Keratinocyte (primary cell): Measurements from ENCODE around the gene LAMB1. TPM values are rescaled to one million over a fixed set of nuclear protein-coding genes. Genes with fewer than 3 reads are reported as not detected.

ENCODE experiments used
- DNase-seq: peaks from one replicate; pipeline ENCODE4 v3.0.0-alpha.2; 2011; ENCODE audit warnings: low read depth, missing footprints, low spot score
- FAIRE-seq: peaks from 2 replicates; lab custom pipeline; 2011; peaks lifted over from hg19 to GRCh38; lab: Jason Lieb, UNC
- H2AFZ ChIP-seq: 2 replicates; pipeline ENCODE4 v1.6.0; 2012; ENCODE audit warnings: low read length, control low read depth, inconsistent platforms; ENCODE audit not compliant: control insufficient read depth
- H3K27ac ChIP-seq: 2 replicates; pipeline ENCODE4 v1.5.1; 2011; ENCODE audit warnings: low read length; ENCODE audit not compliant: control insufficient read depth, insufficient read depth
- H3K27me3 ChIP-seq: 3 replicates; pipeline ENCODE4 v1.6.0; 2011; ENCODE audit warnings: low read length; ENCODE audit not compliant: control insufficient read depth, insufficient read depth; ENCODE audit errors: extremely low read depth
- H3K36me3 ChIP-seq, 2 experiments: 2 replicates in 1 of 2; 3 replicates in 1 of 2; pipeline ENCODE4 v1.5.1; 2011; ENCODE audit warnings: low read length in 2 of 2, mild to moderate bottlenecking in 1 of 2; ENCODE audit not compliant: control insufficient read depth in 2 of 2, insufficient read depth in 2 of 2; ENCODE audit errors: extremely low read depth in 1 of 2
- H3K4me1 ChIP-seq: 3 replicates; pipeline ENCODE4 v1.5.1; 2011; ENCODE audit warnings: low read length; ENCODE audit not compliant: control insufficient read depth, insufficient read depth; ENCODE audit errors: extremely low read depth
- H3K4me2 ChIP-seq: 3 replicates; pipeline ENCODE4 v1.6.0; 2011; ENCODE audit warnings: low read depth, low read length; ENCODE audit not compliant: control insufficient read depth, insufficient read depth; ENCODE audit errors: extremely low read depth
- H3K4me3 ChIP-seq, 3 experiments: fragments of 200-600 bp in 1 of 3; sonication (generic) in 1 of 3; 2 replicates in 2 of 3; 3 replicates in 1 of 3; pipeline ENCODE4 v1.5.1; 2011 to 2016; ENCODE audit warnings: low read length in 3 of 3, mild to moderate bottlenecking in 3 of 3, control low read depth in 2 of 3, inconsistent platforms in 1 of 3, low read depth in 1 of 3, mixed read lengths in 1 of 3, mixed run types in 1 of 3, moderate library complexity in 1 of 3; ENCODE audit not compliant: control insufficient read depth in 2 of 3, insufficient read depth in 2 of 3; ENCODE audit errors: extremely low read depth in 1 of 3
- H3K79me2 ChIP-seq: 2 replicates; pipeline ENCODE4 v1.6.0; 2012; ENCODE audit warnings: low read length; ENCODE audit not compliant: control insufficient read depth, insufficient read depth
- H3K9ac ChIP-seq: 3 replicates; pipeline ENCODE4 v1.6.0; 2011; ENCODE audit warnings: low read length; ENCODE audit not compliant: control insufficient read depth, insufficient read depth; ENCODE audit errors: extremely low read depth
- H3K9me1 ChIP-seq: 3 replicates; pipeline ENCODE4 v1.6.0; 2011; ENCODE audit warnings: low read length; ENCODE audit not compliant: control insufficient read depth, insufficient read depth; ENCODE audit errors: extremely low read depth
- H3K9me3 ChIP-seq: 2 replicates; pipeline ENCODE4 v1.5.1; 2012; ENCODE audit warnings: low read depth, low read length; ENCODE audit not compliant: control insufficient read depth
- H4K20me1 ChIP-seq: 3 replicates; pipeline ENCODE4 v1.6.0; 2011; ENCODE audit warnings: low read length; ENCODE audit not compliant: control insufficient read depth, insufficient read depth; ENCODE audit errors: extremely low read depth
- CTCF ChIP-seq, 3 experiments: IDR thresholded peaks in 1 of 3; conservative IDR thresholded peaks in 1 of 3; optimal IDR thresholded peaks in 1 of 3; 2 replicates in 2 of 3; 3 replicates in 1 of 3; pipeline versions ENCODE3 to v1.5.1; 2011; ENCODE audit warnings: low read length in 3 of 3, mild to moderate bottlenecking in 3 of 3, moderate library complexity in 2 of 3, control low read depth in 1 of 3, inconsistent platforms in 1 of 3; ENCODE audit not compliant: insufficient read depth in 2 of 3; ENCODE audit errors: extremely low read depth in 1 of 3
- EZH2 ChIP-seq: IDR thresholded peaks from one replicate; pipeline ENCODE4 v1.6.1; 2012; ENCODE audit warnings: inconsistent platforms, mild to moderate bottlenecking, low read length, moderate library complexity
- dilution Hi-C: fragments of 300-500 bp; cut with MboI; formaldehyde crosslinking; loops from one replicate; pipeline ENCODE4 v1.7.0; 2020; ENCODE audit warnings: low sequenced_read_pairs; ENCODE audit not compliant: extremely low pct_ligation_motif_present
- polyA minus RNA-seq, 3 experiments: library from RNA; depleted of rRNA, polyadenylated mRNA; stranded (reverse); fragments of >200 nt; gene quantifications; 1 replicate in 1 of 3; 2 replicates in 1 of 3; 3 replicates in 1 of 3; pipeline ENCODE4 v1.2.3, GENCODE V29; 2011
- polyA plus RNA-seq, 5 experiments: library from polyadenylated mRNA; depleted of rRNA in 3 of 5; stranded (reverse) in 3 of 5; stranded (forward) in 1 of 5; unstranded in 1 of 5; fragments of >200 nt; gene quantifications; 1 replicate in 1 of 5; 2 replicates in 3 of 5; 3 replicates in 1 of 5; pipeline versions ENCODE4 v1.2.1 to v1.2.3, GENCODE V29; 2011 to 2012; ENCODE audit warnings: missing spikeins in 2 of 5, low read depth in 1 of 5, low replicate concordance in 1 of 5

LAMB1 gene
- polyA plus RNA-seq: 74.1 to 97.9 TPM (median 79.8 TPM) in 3 replicates
- 117 TPM for polyA plus RNA-seq (2011; ENCODE audit: low read depth)
- polyA plus RNA-seq (2011; cell fraction: cytosol; rRNA removed): 28.6 and 29.7 TPM in 2 replicates
- 287 and 320 TPM in 2 replicates for polyA plus RNA-seq (2011; cell fraction: nucleus; rRNA removed)
- 26.0 and 98.2 TPM in 2 replicates for polyA plus RNA-seq (2012; ENCODE audit: low replicate concordance)
- 210 to 345 TPM (median 248 TPM) in 3 replicates for polyA minus RNA-seq
- polyA minus RNA-seq (2011; cell fraction: cytosol; rRNA and poly(A)+ RNA removed): 89.2 TPM
- 248 and 360 TPM in 2 replicates for polyA minus RNA-seq (2011; cell fraction: nucleus; rRNA and poly(A)+ RNA removed)

GRCh38 chr7:108002726-108003598 lies at the start of gene LAMB1:
LAMB1 (minus strand) TSS chr7:108003161; CDS start chr7:108002885, 276 bp downstream.
- Histone ChIP-seq H2AFZ (peak within 1 kb of the TSS; percentile 67), H3K4me2 (peak within 1 kb of the TSS; percentile 85), H4K20me1 (no peaks in the 10 kb centered on the region), H3K36me3 (peaks cover 0 to 1% of the 10 kb centered on the region in 2 experiments), H3K4me3 (peak within 1 kb of the TSS; percentile 67 to 85 (median 77)), H3K27ac (peak within 1 kb of the TSS; percentile 37), H3K9ac (peak within 1 kb of the TSS; percentile 77), H3K4me1 (peaks cover 35% of the 10 kb centered on the region), H3K9me1 (no peaks in the 10 kb centered on the region), H3K79me2 (peaks cover 10% of the 10 kb centered on the region), H3K27me3 (no peaks in the 10 kb centered on the region), H3K9me3 (no peaks in the 10 kb centered on the region)
- DNase-seq (no peak), FAIRE-seq (no peak)
- dilution Hi-C loops: no loop called here
- TF ChIP-seq CTCF (optimal IDR thresholded peaks at IDR 0.05 in 1 of 3, IDR thresholded peaks at IDR 0.05 in 1 of 3, conservative IDR thresholded peaks at IDR 0.05 in 1 of 3; ENCODE audit: extremely low read depth in 1 of 3, insufficient read depth in 2 of 3, low read length in 3 of 3): no peak
- TF ChIP-seq EZH2: no peak

DNA sequence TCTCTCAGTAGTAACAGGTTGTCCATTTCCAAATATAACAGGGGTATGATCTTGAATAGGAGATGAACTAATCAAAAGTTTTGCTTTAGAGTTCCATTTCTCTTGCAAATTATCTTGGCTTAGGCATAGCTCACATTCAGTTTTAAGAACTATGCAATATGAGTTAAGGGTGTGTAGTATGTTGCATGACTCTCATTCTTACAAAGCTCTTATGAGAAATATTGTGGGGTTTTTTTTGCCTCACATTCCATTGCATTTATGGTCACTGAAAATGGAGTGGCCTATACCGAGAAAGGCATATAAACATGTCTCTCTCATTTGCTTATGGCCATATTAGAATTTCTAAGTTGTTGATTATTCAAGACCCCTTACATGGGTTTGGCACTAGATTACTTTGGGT lies 48.5 kb upstream of the LAMB1 start:
- Histone ChIP-seq H3K27me3 (no peaks in the 10 kb centered on the region), H3K9me1 (no peaks in the 10 kb centered on the region), H3K9me3 (no peaks in the 10 kb centered on the region), H3K79me2 (no peaks in the 10 kb centered on the region), H4K20me1 (no peaks in the 10 kb centered on the region), H3K9ac (no peak overlapping the region), H3K36me3 (no peaks in the 10 kb centered on the region), H3K4me1 (no peaks in the 10 kb centered on the region), H3K27ac (no peak overlapping the region), H2AFZ (no peak overlapping the region), H3K4me3 (no peak overlapping the region), H3K4me2 (no peak overlapping the region)
- dilution Hi-C loops: no loop called here
- DNase-seq (no peak), FAIRE-seq (no peak)
- TF ChIP-seq CTCF (optimal IDR thresholded peaks at IDR 0.05 in 1 of 3, IDR thresholded peaks at IDR 0.05 in 1 of 3, conservative IDR thresholded peaks at IDR 0.05 in 1 of 3; ENCODE audit: extremely low read depth in 1 of 3, insufficient read depth in 2 of 3, low read length in 3 of 3) (no peak), EZH2 (no peak)
